Lung (tissue), 12 donors: ENCODE measurements around the gene PRKN. TPM values are rescaled to one million over a fixed set of nuclear protein-coding genes. Genes with fewer than 3 reads are reported as not detected.

ENCODE experiments used
- ATAC-seq: fragments of 200-7000 bp; cut with Tn5 transposase; one replicate; pipeline ENCODE4 v1.9.1; 2020; ENCODE audit warnings: moderate number of reproducible peaks; ENCODE audit not compliant: insufficient read depth, low FRiP score
- DNase-seq, 3 donors: peaks; one replicate each; pipeline ENCODE4 v3.0.0-alpha.2; 2013 to 2017
- H3K27ac ChIP-seq, 2 donors: one replicate each; pipeline ENCODE4 v1.5.1; 2013; ENCODE audit warnings: mild to moderate bottlenecking in 2 of 2, moderate library complexity in 2 of 2, control low read depth in 1 of 2, inconsistent platforms in 1 of 2, low read depth in 1 of 2, low read length in 1 of 2
- H3K27me3 ChIP-seq, 3 donors: one replicate each; pipeline ENCODE4 v1.5.1; 2013; ENCODE audit warnings: low read length in 2 of 3; ENCODE audit not compliant: control insufficient read depth in 3 of 3, insufficient read depth in 3 of 3
- H3K36me3 ChIP-seq, 4 donors: one replicate each; pipeline ENCODE4 v1.5.1; 2013; ENCODE audit warnings: low read length in 4 of 4, mild to moderate bottlenecking in 1 of 4, moderate library complexity in 1 of 4; ENCODE audit not compliant: control insufficient read depth in 4 of 4, insufficient read depth in 4 of 4
- H3K4me1 ChIP-seq, 5 donors: one replicate each; pipeline ENCODE4 v1.5.1; 2013; ENCODE audit warnings: low read length in 5 of 5, mild to moderate bottlenecking in 2 of 5, moderate library complexity in 1 of 5; ENCODE audit not compliant: control insufficient read depth in 5 of 5, insufficient read depth in 5 of 5
- H3K4me3 ChIP-seq: one replicate; pipeline ENCODE4 v1.5.1; 2013; ENCODE audit warnings: mild to moderate bottlenecking, control low read depth, moderate library complexity
- H3K9ac ChIP-seq, 2 donors: one replicate each; pipeline ENCODE4 v1.5.1; 2013; ENCODE audit warnings: low read length in 2 of 2, control low read depth in 1 of 2; ENCODE audit not compliant: insufficient read depth in 1 of 2
- H3K9me3 ChIP-seq, 4 donors: one replicate each; pipeline ENCODE4 v1.5.1; 2013; ENCODE audit warnings: low read length in 3 of 4, mild to moderate bottlenecking in 1 of 4, moderate library complexity in 1 of 4; ENCODE audit not compliant: control insufficient read depth in 4 of 4, insufficient read depth in 3 of 4
- WGBS, 2 donors: extraction: QIAGEN DNeasy Blood & Tissue Kit; methylation state at CpG; one replicate each; pipeline ENCODE4 v1.1.7; 2013; 5-methylcytosine and 5-hydroxymethylcytosine counted together
- polyA plus RNA-seq, 2 donors: library from polyadenylated mRNA; stranded (reverse); fragments of 200-250 nt; gene quantifications; one replicate each; pipeline ENCODE4 v1.2.1, GENCODE V29; 2013
- total RNA-seq, 2 donors: library from RNA; depleted of rRNA in 1 of 2; stranded (reverse); fragments of >200 nt in 1 of 2; gene quantifications; one replicate each; pipeline ENCODE4 v1.2.1, GENCODE V29; 2014 to 2021
- TF ChIP-seq, protein P1 (sequence below): IDR thresholded peaks from 2 replicates; pipeline ENCODE4 v1.5.1; 2012; ENCODE audit warnings: mild to moderate bottlenecking; ENCODE audit errors: control extremely low read depth, extremely low read depth
- donor health status: control.
- donor health status: control.
- donor health status: Bipolar disorder and iron deficiency.
- donor health status: healthy.
- donor health status: DM: yes; HTN: yes; CAD: no.

The PRKN gene
- total and polyA plus RNA-seq, 4 donors: 0.27 to 11.2 (median 3.1) TPM

DNA sequence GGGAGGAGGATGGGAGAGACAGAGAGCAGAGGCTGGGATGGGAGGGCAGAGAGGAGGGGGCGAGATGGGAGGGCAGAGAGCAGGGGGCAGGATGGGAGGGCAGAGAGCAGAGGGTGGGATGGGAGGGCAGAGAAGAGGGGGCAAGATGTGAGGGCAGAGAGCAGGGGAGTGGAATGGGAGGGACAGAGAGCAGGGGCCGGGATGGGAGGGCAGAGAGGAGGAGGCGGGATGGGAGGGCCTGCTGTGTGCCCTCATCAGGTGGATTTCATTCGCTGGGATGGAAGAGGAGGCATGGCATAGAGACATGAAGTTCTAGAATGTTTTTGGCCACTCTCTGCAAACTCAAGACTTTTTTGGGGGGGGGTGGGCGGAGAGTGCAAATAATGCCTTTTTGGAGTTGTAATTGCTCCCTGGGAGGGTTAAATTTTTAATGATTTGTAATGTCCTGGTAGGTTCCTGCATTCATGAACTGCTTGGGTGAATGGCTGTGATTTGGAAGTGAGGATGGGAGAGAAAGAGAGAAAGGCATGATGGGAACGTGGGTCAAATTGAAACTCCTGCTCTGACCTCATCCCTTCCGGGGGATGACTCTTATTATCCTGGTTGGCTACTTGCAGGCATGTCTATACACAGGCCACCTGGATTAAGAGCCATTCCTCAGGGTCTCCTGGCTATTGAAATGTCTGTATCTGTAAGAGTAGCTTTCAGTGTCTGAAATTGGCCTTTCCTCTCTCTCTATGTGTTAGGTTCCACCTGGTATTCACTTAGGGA lies 1291.3 kb downstream of the PRKN start:
- Histone ChIP-seq H3K9ac (no peak overlapping the region), H3K36me3 (no peaks in the 10 kb centered on the region), H3K9me3 (no peaks in the 10 kb centered on the region), H3K27me3 (no peaks in the 10 kb centered on the region), H3K4me1 (peaks cover 0 to 11% (median 2%) of the 10 kb centered on the region in 5 donors), H3K4me3 (no peak overlapping the region), H3K27ac (no peak overlapping the region)
- ATAC-seq (no peak), DNase-seq (no peak)
- TF ChIP-seq, protein P1, sequence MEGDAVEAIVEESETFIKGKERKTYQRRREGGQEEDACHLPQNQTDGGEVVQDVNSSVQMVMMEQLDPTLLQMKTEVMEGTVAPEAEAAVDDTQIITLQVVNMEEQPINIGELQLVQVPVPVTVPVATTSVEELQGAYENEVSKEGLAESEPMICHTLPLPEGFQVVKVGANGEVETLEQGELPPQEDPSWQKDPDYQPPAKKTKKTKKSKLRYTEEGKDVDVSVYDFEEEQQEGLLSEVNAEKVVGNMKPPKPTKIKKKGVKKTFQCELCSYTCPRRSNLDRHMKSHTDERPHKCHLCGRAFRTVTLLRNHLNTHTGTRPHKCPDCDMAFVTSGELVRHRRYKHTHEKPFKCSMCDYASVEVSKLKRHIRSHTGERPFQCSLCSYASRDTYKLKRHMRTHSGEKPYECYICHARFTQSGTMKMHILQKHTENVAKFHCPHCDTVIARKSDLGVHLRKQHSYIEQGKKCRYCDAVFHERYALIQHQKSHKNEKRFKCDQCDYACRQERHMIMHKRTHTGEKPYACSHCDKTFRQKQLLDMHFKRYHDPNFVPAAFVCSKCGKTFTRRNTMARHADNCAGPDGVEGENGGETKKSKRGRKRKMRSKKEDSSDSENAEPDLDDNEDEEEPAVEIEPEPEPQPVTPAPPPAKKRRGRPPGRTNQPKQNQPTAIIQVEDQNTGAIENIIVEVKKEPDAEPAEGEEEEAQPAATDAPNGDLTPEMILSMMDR: no peak
- 90 to 91% methylated on average over 7 of the region's 7 CpGs for WGBS, 2 donors

DNA sequence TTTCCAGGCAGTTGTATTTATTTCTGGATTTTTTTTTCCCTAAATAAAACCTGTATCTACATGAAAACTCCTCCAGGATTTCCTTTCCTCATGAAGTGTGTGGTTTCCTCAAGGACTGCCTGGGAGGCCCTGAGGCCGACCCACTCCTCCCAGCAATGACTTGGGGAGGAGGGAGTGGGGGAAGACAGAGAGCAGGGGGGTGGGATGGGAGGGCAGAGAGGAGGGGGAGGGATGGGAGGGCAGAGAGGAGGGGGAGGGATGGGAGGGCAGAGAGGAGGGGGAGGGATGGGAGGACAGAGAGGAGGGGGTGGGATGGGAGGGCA lies 1291.9 kb downstream of the PRKN start:
- Histone ChIP-seq H3K4me3 (no peak overlapping the region), H3K36me3 (no peaks in the 10 kb centered on the region), H3K4me1 (peaks cover 0 to 11% (median 2%) of the 10 kb centered on the region in 5 donors), H3K9me3 (no peaks in the 10 kb centered on the region), H3K27me3 (no peaks in the 10 kb centered on the region), H3K9ac (no peak overlapping the region), H3K27ac (no peak overlapping the region)
- WGBS, 2 donors: 22 to 32% methylated on average over 1 of the region's 1 CpG
- TF ChIP-seq, protein P1: no peak
- no peak for DNase-seq
- no peak for ATAC-seq

DNA sequence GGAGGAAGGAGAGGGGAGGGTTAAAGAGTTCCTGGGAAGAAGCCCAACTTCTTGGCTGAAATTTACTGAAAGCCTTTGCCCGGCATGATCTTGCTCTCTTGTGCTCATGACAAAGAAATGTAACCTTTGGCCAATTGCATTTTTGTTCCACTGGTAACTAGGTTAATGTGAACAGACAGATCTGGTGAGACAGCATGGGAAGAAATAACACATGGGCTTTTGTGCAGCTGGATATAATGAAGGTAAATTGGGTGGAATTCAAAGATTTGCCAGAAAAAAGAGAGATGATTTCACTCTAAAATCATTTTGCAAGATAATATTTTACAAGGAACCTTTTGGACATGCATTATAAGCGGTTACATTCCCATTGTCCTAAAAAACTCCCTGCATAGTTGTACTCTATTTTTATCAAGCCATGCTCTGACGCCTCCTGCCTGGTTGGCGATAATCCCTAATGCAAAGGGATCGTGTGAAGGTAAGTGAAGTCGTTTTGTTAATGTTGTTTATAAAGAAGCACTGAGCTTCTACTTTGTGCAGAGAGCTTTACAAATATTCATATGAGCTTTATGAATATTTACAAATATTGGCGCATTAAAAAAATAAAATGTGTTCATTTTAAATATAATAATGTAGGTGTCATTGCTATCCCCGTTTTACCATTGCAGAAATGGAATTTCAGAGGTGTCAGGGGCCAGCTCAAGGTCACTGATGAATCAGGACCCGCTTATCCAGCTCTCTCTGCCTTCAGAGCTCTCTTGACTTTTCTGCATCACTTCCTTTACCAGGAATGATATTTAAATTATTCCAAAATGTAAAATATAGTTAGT lies 1292.4 kb downstream of the PRKN start:
- Histone ChIP-seq H3K9me3 (no peaks in the 10 kb centered on the region), H3K27me3 (no peaks in the 10 kb centered on the region), H3K36me3 (no peaks in the 10 kb centered on the region), H3K4me3 (no peak overlapping the region), H3K27ac (peak overlapping the region in 1 of 2 donors; percentile 27), H3K9ac (no peak overlapping the region), H3K4me1 (peaks cover 0 to 11% (median 2%) of the 10 kb centered on the region in 5 donors)
- DNase-seq (peak in 2 of 3 donors; percentile 68 to 72), ATAC-seq (peak; percentile 39)
- TF ChIP-seq, protein P1: no peak
- WGBS, 2 donors: 55 to 71% methylated on average over 9 of the region's 9 CpGs
